ENCODE data around the gene NUAK2.

GRCh38 chr1:205350691-205351141 lies 29.2 kb upstream of the NUAK2 start:
- TF ChIP-seq CTCF (IDR thresholded peaks at IDR 0.05): no peak
- no peak for TF ChIP-seq POLR2A (IDR thresholded peaks at IDR 0.05)
